ENCODE measurements around the gene TBC1D22A. TPM values are rescaled to one million over a fixed set of nuclear protein-coding genes. Genes with fewer than 3 reads are reported as not detected.
A peak's percentile ranks its signal among the peaks of the same experiment; 100 is the strongest.

TBC1D22A gene
- total and polyA plus RNA-seq, 9 of the 15 experiments (the other 6 are each of a cell fraction or from before 2014, with no cell fraction given), result 0.20 to 11.5 (median 5.2) TPM

- no peak for TF ChIP-seq USF2 (CRISPR knock-in tag; IDR thresholded peaks at IDR 0.05)
- TF ChIP-seq ZNF175 (CRISPR knock-in tag; IDR thresholded peaks at IDR 0.05; ENCODE audit: low read depth), result no peak
- TF ChIP-seq E2F5 (CRISPR knock-in tag; IDR thresholded peaks at IDR 0.05), result no peak
- no peak for TF ChIP-seq NR2C1 (IDR thresholded peaks at IDR 0.05)
- TF ChIP-seq NR2C1 (tag; IDR thresholded peaks at IDR 0.05), result no peak
- TF ChIP-seq MYNN (IDR thresholded peaks at IDR 0.05), result no peak
- no peak for TF ChIP-seq MYNN (CRISPR knock-in tag; IDR thresholded peaks at IDR 0.05)
- no peak for TF ChIP-seq SRSF3 (IDR thresholded peaks at IDR 0.05; ENCODE audit: insufficient read depth, low read length)
- TF ChIP-seq HOXB6 (CRISPR knock-in tag; IDR thresholded peaks at IDR 0.05; ENCODE audit: borderline replicate concordance), result no peak
- TF ChIP-seq ESRRA (IDR thresholded peaks at IDR 0.05; ENCODE audit: borderline replicate concordance, low read depth), result no peak
- no peak for TF ChIP-seq TCF7L2 (IDR thresholded peaks at IDR 0.05; ENCODE audit: low read depth, low read length)
- no peak for TF ChIP-seq HMGN3 (IDR thresholded peaks at IDR 0.05; ENCODE audit: borderline replicate concordance, extremely low read depth, insufficient read length, low read depth, low read length)
- no peak for TF ChIP-seq HDAC6 (IDR thresholded peaks at IDR 0.05; ENCODE audit: low read depth, low read length)
- TF ChIP-seq HDGF (IDR thresholded peaks at IDR 0.05), result no peak
- TF ChIP-seq FOXP4 (CRISPR knock-in tag; IDR thresholded peaks at IDR 0.05; ENCODE audit: borderline replicate concordance), result no peak
- no peak for TF ChIP-seq ATF1 (CRISPR knock-in tag; IDR thresholded peaks at IDR 0.05)
- TF ChIP-seq ATF1 (tag; IDR thresholded peaks at IDR 0.05), result peak; percentile 63
- TF ChIP-seq BCL6 (CRISPR knock-in tag; IDR thresholded peaks at IDR 0.05), result no peak
- TF ChIP-seq ETS1 (conservative IDR thresholded peaks at IDR 0.05; ENCODE audit: control insufficient read depth, low read depth, low read length), result no peak
- no peak for TF ChIP-seq CAMTA2 (CRISPR knock-in tag; conservative IDR thresholded peaks at IDR 0.05)
- no peak for TF ChIP-seq ZNF3 (CRISPR knock-in tag; IDR thresholded peaks at IDR 0.05)
- no peak for TF ChIP-seq NFYB (IDR thresholded peaks at IDR 0.05; ENCODE audit: extremely low read depth, insufficient read length)
- no peak for TF ChIP-seq ZNF785 (CRISPR knock-in tag; IDR thresholded peaks at IDR 0.05)
- TF ChIP-seq ZNF695 (CRISPR knock-in tag; IDR thresholded peaks at IDR 0.05), result no peak
- TF ChIP-seq ZNF583 (CRISPR knock-in tag; IDR thresholded peaks at IDR 0.05), result no peak
- peak; percentile 60 for TF ChIP-seq C11orf30 (IDR thresholded peaks at IDR 0.05; ENCODE audit: low read depth)
- no peak for TF ChIP-seq KDM5B (IDR thresholded peaks at IDR 0.05; ENCODE audit: insufficient replicate concordance, low read depth, low read length)
These were observed 367.6 kb downstream of the TBC1D22A start (continued) for GRCh38 chr22:47129902-47130635.

Data from K562 (cell line).